Right cardiac atrium (tissue), 5 donors: Measurements from ENCODE around the gene ATP1A1. TPM values are rescaled to one million over a fixed set of nuclear protein-coding genes. Genes with fewer than 3 reads are reported as not detected.

Experiments
- ATAC-seq, 2 donors: fragments of 200-7000 bp; cut with Tn5 transposase; one replicate each; pipeline versions ENCODE4 v1.8.0 to v1.9.1; 2020; ENCODE audit warnings: moderate library complexity in 2 of 2, mild to moderate bottlenecking in 1 of 2
- DNase-seq, 3 donors: peaks; one replicate each; pipeline ENCODE4 v3.0.0-alpha.2; 2020
- H3K27ac ChIP-seq: one replicate; pipeline ENCODE4 v1.5.1; 2013; ENCODE audit warnings: mild to moderate bottlenecking, low read length, control low read depth, moderate library complexity
- H3K27me3 ChIP-seq: one replicate; pipeline ENCODE4 v1.6.1; 2013; ENCODE audit not compliant: control insufficient read depth, insufficient read depth
- H3K4me1 ChIP-seq: one replicate; pipeline ENCODE4 v1.6.1; 2013; ENCODE audit warnings: low read length; ENCODE audit not compliant: control insufficient read depth, insufficient read depth
- H3K4me3 ChIP-seq: one replicate; pipeline ENCODE4 v1.5.1; 2013; ENCODE audit warnings: low read length, control low read depth
- H3K9me3 ChIP-seq: one replicate; pipeline ENCODE4 v1.6.1; 2013; ENCODE audit warnings: low read length; ENCODE audit not compliant: control insufficient read depth
- WGBS: extraction: QIAGEN DNeasy Blood & Tissue Kit; methylation state at CpG from one replicate; pipeline ENCODE4 v1.1.7; 2013; 5-methylcytosine and 5-hydroxymethylcytosine counted together
- intact Hi-C, 4 donors: fragments of 100-400 bp; cut with DNase I; formaldehyde crosslinking; loops; one replicate each; pipeline versions ENCODE4 v1.11.0 to v1.14.0; 2022 to 2023
- polyA plus RNA-seq: library from polyadenylated mRNA; stranded (reverse); fragments of 200-250 nt; gene quantifications from one replicate; pipeline ENCODE4 v1.2.3, GENCODE V29; 2013
- total RNA-seq, 4 donors: library from RNA; stranded (reverse); fragmentation: NEBNext Ultra II Directional; extraction: Animal tissue kit (Norgen Biotek cat#: 25700); gene quantifications; one replicate each; pipeline ENCODE4 v1.2.1, GENCODE V29; 2021
- donor health status: healthy with polysubstance abuse.
- donor health status: DM: no; HTN: yes; CAD: no.
- donor health status: DM: no; HTN: no; CAD: no.
- donor health status: DM: no; HTN: yes; CAD: no; lungs with severe emphysema.
- donor health status: DM: yes; HTN: yes; CAD: no.

The ATP1A1 gene
- total and polyA plus RNA-seq, 5 donors = 155 to 326 (median 226) TPM

DNA sequence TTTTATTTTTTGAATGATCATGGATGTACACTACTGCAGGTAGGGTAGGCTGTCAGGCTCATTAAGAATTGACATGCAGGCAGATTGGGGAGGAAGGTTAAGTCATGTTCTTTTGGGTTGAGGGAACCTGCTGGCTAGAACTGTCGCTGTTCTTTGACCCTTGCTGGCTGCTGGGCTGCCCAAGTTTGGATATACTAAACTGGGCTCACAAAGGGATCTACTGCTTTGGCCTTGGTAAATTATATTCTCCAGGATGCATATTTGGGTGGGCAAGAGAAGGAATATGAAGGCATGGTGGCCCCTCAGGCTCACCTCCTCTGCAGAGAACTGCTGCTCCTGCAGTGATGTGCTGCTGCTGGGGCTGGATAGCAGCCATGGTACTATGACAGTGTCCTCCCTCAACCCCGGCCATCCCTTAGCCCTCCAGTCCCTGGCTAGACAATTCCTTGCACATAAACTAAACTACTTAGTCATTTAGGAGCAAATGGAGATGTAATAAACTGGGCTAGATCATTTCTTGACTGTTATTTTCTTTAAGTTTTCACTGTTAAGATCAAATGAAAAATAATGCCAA is 6.1 kb downstream of the ATP1A1 start:
- H3K27ac ChIP-seq = peak overlapping the region; percentile 80
- WGBS = 54% methylated on average over 2 of the region's 2 CpGs

DNA sequence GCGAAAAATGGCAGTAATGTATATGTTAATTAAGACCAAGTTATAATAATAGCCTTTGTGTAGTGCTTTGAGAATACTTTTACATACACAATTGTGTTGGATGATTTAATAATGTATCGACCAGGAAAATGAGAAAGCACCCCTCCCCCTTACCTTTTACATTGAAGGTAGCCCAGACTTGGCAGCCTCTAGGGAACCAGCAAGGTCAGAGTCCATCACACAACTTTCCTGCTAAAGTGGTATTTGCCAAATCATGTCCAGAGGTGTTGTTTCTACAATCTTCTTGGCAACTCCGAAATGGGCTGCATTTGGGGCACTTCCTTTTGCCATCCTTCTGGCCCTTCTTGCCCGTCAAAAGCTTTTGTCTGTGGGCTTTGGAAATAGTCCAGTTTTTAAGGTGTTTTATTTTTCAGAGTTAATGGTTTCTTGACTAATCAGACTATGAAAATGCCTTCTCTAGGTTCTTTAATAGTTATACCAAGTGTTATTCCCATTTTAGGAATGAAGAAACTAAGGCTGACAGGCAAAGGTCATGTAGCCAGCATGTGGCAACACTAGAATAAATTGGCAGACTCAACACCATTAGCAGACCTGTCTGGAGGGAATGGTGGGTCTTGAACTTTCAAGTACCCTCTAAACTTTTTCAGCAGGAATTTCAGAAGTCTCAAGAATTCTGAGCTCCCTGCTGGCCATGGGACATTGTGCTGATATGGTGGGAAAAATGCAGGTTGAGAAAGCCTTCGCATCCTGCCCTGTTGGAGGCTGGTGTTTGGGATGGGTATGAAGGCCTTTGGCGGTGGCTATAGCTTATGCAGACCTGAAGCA is 6.8 kb downstream of the ATP1A1 start:
- DNase-seq (no peak), ATAC-seq (no peak)
- Histone ChIP-seq H3K9me3 (no peaks in the 10 kb centered on the region), H3K4me3 (no peak overlapping the region), H3K4me1 (peaks cover 24% of the 10 kb centered on the region), H3K27ac (peak overlapping the region; percentile 89), H3K27me3 (no peaks in the 10 kb centered on the region)
- 87% methylated on average over 6 of the region's 6 CpGs for WGBS
- intact Hi-C loops = loop anchor here in 2 of 4 donors (5.0 to 10.0 kb wide), 3 partner anchors 37 to 225 kb away; no protein-coding TSS in a partner anchor

More for the DNA sequence above, 6.1 kb downstream of the ATP1A1 start:
- Histone ChIP-seq H3K4me1 (peaks cover 28% of the 10 kb centered on the region), H3K9me3 (no peaks in the 10 kb centered on the region), H3K27me3 (no peaks in the 10 kb centered on the region), H3K4me3 (no peak overlapping the region)
- no peak for ATAC-seq
- DNase-seq = peak in 1 of 3 donors; percentile 60
- intact Hi-C loops = loop anchor here in 2 of 4 donors (5.0 to 10.0 kb wide), 3 partner anchors 38 to 224 kb away; no protein-coding TSS in a partner anchor

DNA sequence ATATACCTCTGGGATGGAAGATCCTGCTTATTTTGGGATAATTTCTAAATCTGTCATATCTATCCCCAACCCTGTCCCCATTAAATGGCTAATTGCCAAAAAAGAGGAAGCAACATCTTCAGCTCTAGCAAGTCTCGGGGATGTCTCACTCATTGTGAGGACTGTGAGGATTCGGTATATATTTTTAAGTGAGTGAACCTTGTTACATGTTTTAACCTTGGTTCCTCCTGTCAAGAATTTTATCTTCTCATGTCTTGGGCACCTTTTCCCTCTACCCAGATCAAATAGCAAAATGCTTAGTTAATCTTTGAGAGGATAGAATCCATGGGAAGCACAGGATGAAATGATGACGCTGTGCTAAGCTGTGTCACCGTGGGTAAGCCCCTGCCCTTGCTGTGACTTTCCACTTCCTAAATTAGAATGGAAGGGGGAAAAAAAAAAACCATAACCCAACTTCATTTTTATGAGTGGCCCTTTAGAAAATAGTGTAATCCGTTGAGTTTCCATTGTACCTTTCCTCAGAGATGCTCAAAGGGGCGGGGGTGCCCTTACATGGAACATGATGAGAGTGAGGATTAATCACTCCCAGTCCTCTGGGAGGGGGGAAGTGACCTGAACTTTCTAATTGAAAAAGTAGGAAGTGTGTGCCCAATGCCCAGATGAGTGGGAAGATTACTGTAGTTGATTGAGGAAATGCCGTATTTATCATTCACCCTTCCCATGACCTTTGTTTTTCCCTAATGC is 7.6 kb downstream of the ATP1A1 start:
- Histone ChIP-seq H3K4me3 (no peak overlapping the region), H3K27me3 (no peaks in the 10 kb centered on the region), H3K27ac (peak overlapping the region; percentile 56), H3K9me3 (no peaks in the 10 kb centered on the region), H3K4me1 (peaks cover 24% of the 10 kb centered on the region)
- no peak for DNase-seq
- intact Hi-C loops = no loop called here
- ATAC-seq = no peak
- 55% methylated on average over 7 of the region's 7 CpGs for WGBS

DNA sequence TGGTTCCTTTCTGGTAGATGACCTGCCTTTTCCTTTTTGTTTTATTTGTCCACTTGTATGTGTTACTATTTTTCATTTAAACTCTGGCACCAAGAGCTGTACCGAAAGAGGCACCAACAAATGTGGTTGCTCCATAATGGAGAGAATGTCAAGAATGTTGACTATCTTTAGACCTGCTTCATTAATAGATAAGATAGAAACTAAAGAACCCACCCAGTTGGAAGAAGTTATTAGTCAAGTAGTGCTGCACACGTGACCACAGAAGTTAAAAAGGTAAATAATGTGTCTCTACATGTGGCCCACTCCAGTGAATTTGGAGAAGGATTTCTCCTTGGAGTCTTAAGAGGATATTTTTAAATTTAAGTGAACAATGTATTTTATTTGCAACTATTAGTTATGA is 9.3 kb downstream of the ATP1A1 start:
- no peak for DNase-seq
- H3K9me3 ChIP-seq = no peaks in the 10 kb centered on the region
- no peak overlapping the region for H3K4me3 ChIP-seq
- WGBS = 32% methylated on average over 2 of the region's 2 CpGs
- intact Hi-C loops = no loop called here
- ATAC-seq = peak; percentile 10 to 17
- H3K27ac ChIP-seq = no peak overlapping the region
- no peaks in the 10 kb centered on the region for H3K27me3 ChIP-seq
- H3K4me1 ChIP-seq = peaks cover 24% of the 10 kb centered on the region

DNA sequence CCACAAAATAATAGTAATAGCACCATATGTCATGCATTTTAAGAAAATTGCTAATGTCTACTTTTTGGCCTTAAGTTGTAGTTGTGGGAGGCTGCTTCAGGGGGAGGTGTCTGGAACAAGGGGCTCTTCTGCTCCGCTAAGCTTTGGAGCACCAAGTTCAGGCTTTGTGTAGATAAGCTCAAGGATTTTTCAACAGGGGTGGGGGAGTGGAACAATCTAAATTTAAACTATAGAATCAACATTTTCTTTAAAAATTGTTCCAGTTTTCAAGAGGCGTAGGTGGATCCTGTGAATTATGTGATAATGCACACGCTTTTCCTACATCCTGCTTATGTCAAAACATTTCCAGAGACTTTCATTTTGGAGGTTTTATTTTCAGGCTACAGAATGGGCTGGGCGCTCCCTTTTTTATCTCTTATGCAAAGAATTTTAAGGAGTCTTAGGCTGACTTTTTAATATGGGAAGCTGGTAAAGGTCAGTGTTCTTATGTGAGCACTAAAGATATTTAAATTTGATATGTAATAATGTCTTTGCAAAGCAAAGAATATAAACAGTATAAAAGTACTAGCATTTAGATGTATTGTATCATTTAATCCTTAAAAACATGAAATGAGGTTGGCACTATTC is 9.9 kb downstream of the ATP1A1 start:
- intact Hi-C loops = no loop called here

DNA sequence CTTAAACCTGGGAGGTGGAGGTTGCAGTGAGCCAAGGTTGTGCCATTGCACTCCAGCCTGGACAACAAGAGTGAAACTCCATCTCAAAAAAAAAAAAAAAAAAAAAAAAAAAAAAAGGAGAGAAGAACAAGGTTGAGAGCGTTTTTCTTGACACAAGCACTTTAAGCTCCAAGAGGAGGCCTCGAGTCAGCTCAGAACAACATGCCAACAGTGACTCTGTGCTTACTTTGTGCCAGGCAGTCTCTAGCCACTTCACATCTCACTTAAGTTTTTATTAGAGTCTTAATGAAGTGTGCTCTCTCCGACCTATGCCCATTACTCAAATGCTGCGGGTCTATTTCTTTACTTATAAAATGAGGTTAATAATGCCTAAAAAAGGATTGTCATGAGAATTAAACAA is 13.0 kb downstream of the ATP1A1 start:
- DNase-seq (no peak), ATAC-seq (no peak)
- Histone ChIP-seq H3K4me3 (no peak overlapping the region), H3K27ac (no peak overlapping the region), H3K4me1 (peaks cover 4% of the 10 kb centered on the region), H3K9me3 (no peaks in the 10 kb centered on the region), H3K27me3 (no peaks in the 10 kb centered on the region)
- intact Hi-C loops = no loop called here
- 58% methylated on average over 4 of the region's 4 CpGs for WGBS

More for the DNA sequence above, 9.9 kb downstream of the ATP1A1 start:
- H3K4me3 ChIP-seq = no peak overlapping the region
- no peak overlapping the region for H3K27ac ChIP-seq
- H3K4me1 ChIP-seq = peaks cover 22% of the 10 kb centered on the region
- H3K27me3 ChIP-seq = no peaks in the 10 kb centered on the region
- DNase-seq (no peak), ATAC-seq (peak in 1 of 2 donors; percentile 34)
- H3K9me3 ChIP-seq = no peaks in the 10 kb centered on the region
- 22% methylated on average over 4 of the region's 4 CpGs for WGBS

DNA sequence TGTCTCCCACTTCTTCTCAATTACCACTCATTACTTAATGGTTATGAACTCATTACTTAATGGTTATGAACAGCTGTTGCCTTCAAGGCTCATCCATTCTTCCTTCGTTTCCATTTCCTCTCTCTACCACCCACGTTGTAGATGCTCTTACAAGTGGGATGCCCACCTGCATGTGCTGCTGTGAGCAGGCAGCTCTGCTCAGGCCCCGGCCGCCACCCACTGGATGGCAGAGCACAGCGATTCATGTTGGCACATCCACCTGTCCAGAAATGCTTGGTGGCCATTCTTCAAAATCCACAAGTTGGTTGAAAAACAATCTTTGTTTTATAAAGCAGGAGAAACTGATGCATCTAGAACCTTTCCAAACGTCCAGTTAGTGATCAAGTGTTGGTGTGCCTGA is 14.5 kb downstream of the ATP1A1 start:
- DNase-seq = no peak
- Histone ChIP-seq H3K4me1 (no peaks in the 10 kb centered on the region), H3K9me3 (no peaks in the 10 kb centered on the region), H3K27ac (no peak overlapping the region), H3K4me3 (no peak overlapping the region), H3K27me3 (no peaks in the 10 kb centered on the region)
- WGBS = 90% methylated on average over 6 of the region's 6 CpGs
- no peak for ATAC-seq
- intact Hi-C loops = no loop called here

DNA sequence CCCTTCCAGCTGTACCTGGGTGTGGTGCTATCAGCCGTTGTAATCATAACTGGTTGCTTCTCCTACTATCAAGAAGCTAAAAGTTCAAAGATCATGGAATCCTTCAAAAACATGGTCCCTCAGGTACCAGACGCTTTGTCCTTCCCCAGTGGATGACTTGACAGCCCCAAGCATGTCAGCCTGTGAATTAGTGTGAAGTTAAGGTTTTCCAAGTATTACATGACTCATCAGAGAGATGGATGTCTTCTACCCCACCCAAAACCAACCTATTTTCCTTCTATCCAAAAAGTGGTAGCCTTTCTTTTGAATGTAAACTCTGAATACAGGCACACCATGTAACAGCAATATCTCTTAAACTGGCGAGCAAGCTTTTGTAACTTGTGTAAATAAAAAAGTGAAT is 15.1 kb downstream of the ATP1A1 start:
- 92% methylated on average over 3 of the region's 3 CpGs for WGBS
- Histone ChIP-seq H3K4me1 (no peaks in the 10 kb centered on the region), H3K4me3 (no peak overlapping the region), H3K9me3 (no peaks in the 10 kb centered on the region), H3K27ac (no peak overlapping the region), H3K27me3 (no peaks in the 10 kb centered on the region)
- ATAC-seq = no peak
- intact Hi-C loops = no loop called here
- DNase-seq = no peak

DNA sequence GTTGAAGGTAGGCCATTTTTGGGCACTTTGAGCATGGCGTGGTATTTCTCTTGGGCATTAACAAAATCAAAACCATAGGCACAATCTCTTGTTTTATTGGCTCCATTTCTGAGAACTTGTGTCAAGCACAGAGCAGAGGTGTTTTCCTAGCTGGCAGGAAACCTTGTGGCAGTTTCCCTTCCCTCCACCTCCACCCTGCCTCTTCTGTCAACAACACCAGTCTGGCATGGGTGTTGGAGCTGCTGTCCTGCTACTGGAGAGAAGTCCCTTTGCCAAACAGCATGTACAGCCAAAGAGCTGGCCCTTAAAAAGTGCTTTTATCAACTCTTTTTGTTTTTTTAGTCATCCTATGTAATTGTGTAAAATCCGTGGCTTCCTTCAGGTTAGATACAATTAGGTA is 16.0 kb downstream of the ATP1A1 start:
- peak; percentile 35 to 66 for ATAC-seq
- Histone ChIP-seq H3K27me3 (no peaks in the 10 kb centered on the region), H3K27ac (no peak overlapping the region), H3K9me3 (no peaks in the 10 kb centered on the region), H3K4me3 (no peak overlapping the region), H3K4me1 (no peaks in the 10 kb centered on the region)
- WGBS = 70% methylated on average over 2 of the region's 2 CpGs
- peak in 1 of 3 donors; percentile 57 for DNase-seq
- intact Hi-C loops = no loop called here

DNA sequence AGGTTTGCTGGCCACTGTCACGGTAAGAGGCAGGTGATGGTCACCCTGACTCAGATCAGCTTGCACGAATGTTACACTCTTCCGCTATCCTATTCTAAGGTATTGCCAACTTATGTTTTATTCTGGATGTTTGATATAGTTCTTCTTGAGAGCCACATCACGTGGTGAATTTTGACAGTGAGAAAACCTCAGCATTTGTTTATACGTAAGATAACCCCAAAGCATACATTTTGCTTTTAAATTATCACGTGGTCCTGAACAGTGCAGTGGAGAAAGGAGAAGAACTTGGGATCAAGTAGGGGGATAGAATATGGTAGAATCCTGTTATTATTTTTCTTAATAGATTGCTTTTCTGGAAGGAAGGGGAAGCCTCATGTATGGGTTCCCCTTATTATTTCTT is 16.6 kb downstream of the ATP1A1 start:
- intact Hi-C loops = loop anchor here in 1 of 4 donors (10.0 kb wide), 1 partner anchor 95 kb away; no protein-coding TSS in a partner anchor
- no peaks in the 10 kb centered on the region for H3K27me3 ChIP-seq
- no peaks in the 10 kb centered on the region for H3K9me3 ChIP-seq
- ATAC-seq (no peak), DNase-seq (no peak)
- 92% methylated on average over 6 of the region's 6 CpGs for WGBS
- H3K4me1 ChIP-seq = no peaks in the 10 kb centered on the region
- no peak overlapping the region for H3K27ac ChIP-seq
- H3K4me3 ChIP-seq = no peak overlapping the region
